ENCODE measurements around the gene NIN.

DNA sequence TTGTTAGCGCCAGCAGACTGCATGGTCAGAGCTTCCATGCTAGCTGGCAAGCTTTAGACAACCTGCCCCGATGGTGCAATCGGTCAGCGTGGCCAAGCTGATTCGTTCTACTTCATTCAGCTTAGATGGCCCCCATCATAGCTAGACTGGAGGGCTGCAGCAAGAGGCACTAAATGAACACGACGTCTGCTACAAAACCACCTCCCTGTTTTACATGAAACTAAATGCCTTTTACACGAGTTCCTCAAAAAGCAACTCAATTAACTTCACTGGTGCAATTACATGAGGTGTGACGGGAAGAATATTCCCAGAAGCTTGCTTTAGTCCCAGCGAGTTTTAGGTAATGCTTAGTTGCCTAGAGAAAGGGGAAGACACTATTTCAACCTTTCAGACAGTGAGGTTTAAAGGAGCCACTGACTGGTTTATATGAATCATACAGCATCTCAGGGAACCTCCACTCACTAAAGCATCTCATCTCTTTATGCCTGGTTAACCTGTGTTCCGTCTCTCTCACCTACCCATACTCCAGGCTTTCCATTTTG is 8.4 kb downstream of the NIN start:
- no peak for TF ChIP-seq EZH2 (IDR thresholded peaks at IDR 0.05; ENCODE audit: borderline replicate concordance, low read length)
- TF ChIP-seq, protein P1, sequence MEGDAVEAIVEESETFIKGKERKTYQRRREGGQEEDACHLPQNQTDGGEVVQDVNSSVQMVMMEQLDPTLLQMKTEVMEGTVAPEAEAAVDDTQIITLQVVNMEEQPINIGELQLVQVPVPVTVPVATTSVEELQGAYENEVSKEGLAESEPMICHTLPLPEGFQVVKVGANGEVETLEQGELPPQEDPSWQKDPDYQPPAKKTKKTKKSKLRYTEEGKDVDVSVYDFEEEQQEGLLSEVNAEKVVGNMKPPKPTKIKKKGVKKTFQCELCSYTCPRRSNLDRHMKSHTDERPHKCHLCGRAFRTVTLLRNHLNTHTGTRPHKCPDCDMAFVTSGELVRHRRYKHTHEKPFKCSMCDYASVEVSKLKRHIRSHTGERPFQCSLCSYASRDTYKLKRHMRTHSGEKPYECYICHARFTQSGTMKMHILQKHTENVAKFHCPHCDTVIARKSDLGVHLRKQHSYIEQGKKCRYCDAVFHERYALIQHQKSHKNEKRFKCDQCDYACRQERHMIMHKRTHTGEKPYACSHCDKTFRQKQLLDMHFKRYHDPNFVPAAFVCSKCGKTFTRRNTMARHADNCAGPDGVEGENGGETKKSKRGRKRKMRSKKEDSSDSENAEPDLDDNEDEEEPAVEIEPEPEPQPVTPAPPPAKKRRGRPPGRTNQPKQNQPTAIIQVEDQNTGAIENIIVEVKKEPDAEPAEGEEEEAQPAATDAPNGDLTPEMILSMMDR (IDR thresholded peaks at IDR 0.05; ENCODE audit: low read length): no peak

All from OCI-LY1 (cell line).